Stimulated activated CD8-positive, alpha-beta memory T cell treated with anti-CD3 and anti-CD28 coated beads, Interleukin-2, amount 100 ng/mL, for 1 hour (primary cell): ENCODE measurements around the gene RUNX1.

Experiments
- DNase-seq, 2 donors: peaks; one replicate each; pipeline ENCODE4 v3.0.0-alpha.2; 2020; ENCODE audit warnings: low read depth in 2 of 2

RUNX1 gene

GRCh38 chr21:34946916-34947534, 102.1 kb downstream of the RUNX1 start:
- DNase-seq = no peak

- no peak for DNase-seq
These were observed 102.7 kb downstream of the RUNX1 start for GRCh38 chr21:34946385-34946840.

- no peak for DNase-seq
These were observed 103.8 kb downstream of the RUNX1 start for GRCh38 chr21:34945288-34945687.

GRCh38 chr21:34944015-34944755, 104.9 kb downstream of the RUNX1 start:
- no peak for DNase-seq

GRCh38 chr21:34942911-34943310, 106.2 kb downstream of the RUNX1 start:
- DNase-seq = no peak

GRCh38 chr21:34941162-34941561, 107.9 kb downstream of the RUNX1 start:
- no peak for DNase-seq

- no peak for DNase-seq
These were observed 109.3 kb downstream of the RUNX1 start for GRCh38 chr21:34939673-34940331.

- DNase-seq = no peak
These were observed 110.9 kb downstream of the RUNX1 start for GRCh38 chr21:34938089-34938764.

GRCh38 chr21:34936883-34937563, 112.1 kb downstream of the RUNX1 start:
- no peak for DNase-seq

GRCh38 chr21:34936371-34936789, 112.7 kb downstream of the RUNX1 start:
- DNase-seq = no peak

- no peak for DNase-seq
These were observed 113.2 kb downstream of the RUNX1 start for GRCh38 chr21:34935898-34936297.

- no peak for DNase-seq
These were observed 113.7 kb downstream of the RUNX1 start for GRCh38 chr21:34935452-34935851.

- no peak for DNase-seq
These were observed 114.8 kb downstream of the RUNX1 start for GRCh38 chr21:34934350-34934749.

GRCh38 chr21:34933609-34934335, 115.3 kb downstream of the RUNX1 start:
- no peak for DNase-seq

GRCh38 chr21:34932233-34932632, 116.9 kb downstream of the RUNX1 start:
- no peak for DNase-seq

- DNase-seq = no peak
These were observed 118.1 kb downstream of the RUNX1 start for GRCh38 chr21:34930971-34931370.

GRCh38 chr21:34928637-34929036, 120.5 kb downstream of the RUNX1 start:
- no peak for DNase-seq

GRCh38 chr21:34927992-34928391, 121.1 kb downstream of the RUNX1 start:
- no peak for DNase-seq

- DNase-seq = no peak
These were observed 122.2 kb downstream of the RUNX1 start for GRCh38 chr21:34926803-34927467.

- DNase-seq = no peak
These were observed 123.5 kb downstream of the RUNX1 start for GRCh38 chr21:34925597-34925996.
